Heart left ventricle (tissue), 13 donors: Measurements from ENCODE around the gene IL37.

Source experiments
- POLR2A ChIP-seq, 2 donors: fragments of 450-650 bp; IDR thresholded peaks; one replicate each; pipeline ENCODE4 v1.6.1; 2017; ENCODE audit warnings: antibody characterized with exemption in 2 of 2, mild to moderate bottlenecking in 2 of 2, moderate library complexity in 2 of 2
- TF ChIP-seq, protein P1 (sequence below), 12 donors: fragments of 200-600 bp; sonication (generic) in 4 of 12; IDR thresholded peaks; one replicate each; pipeline versions ENCODE4 v1.5.0 to v1.8.0; 2018 to 2022; ENCODE audit warnings: antibody characterized with exemption in 12 of 12, mild to moderate bottlenecking in 5 of 12
- donor health status: ischemic (EF 13 %, LVEDD 7.1; RV severe dilation, severe dysfunction).
- donor health status: DM: no; HTN: yes; CAD: no.
- donor health status: DM: no; HTN: no; CAD: no.
- donor health status: ischemic (EF 25% LVEDD 6.9; RV normal size, moderate dysfunction).
- donor health status: ischemic (EF 25% LVEDD 5.7; RV mildly dilated, moderate dysfunction).
- donor health status: ischemic (EF 35%, LVEDD 5.7; RV mildly dilated, moderate dysfunction).
- donor health status: nonischemic (EF 11% LVEDD 7.7; RV severe dilation, severe dysfunction).
- donor health status: DM: yes; HTN: yes; CAD: no.
- donor health status: PGD.
- donor health status: ischemic (EF 29% LVEDD 5.4; RV normal size, mild dysfunction).
- donor health status: nonischemic (EF 23%, LVEDD 6.1; RV moderate dilation, normal function).

DNA sequence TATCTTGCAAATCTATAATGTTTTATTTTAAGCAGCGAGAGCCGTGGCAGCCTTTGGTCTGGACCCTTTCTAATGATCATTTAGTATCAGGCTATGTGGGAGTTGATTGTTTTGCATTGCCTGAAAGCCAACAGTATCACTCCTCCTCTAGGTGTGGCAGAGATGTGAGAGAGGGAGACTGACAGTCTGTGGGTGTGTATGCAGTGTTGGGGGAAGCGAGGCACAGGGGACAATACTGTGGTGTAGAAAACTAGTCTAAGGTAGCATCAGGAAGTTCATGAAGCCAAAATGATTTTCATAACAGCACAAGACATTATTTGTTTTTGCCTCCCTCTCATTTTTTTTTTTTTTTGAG, 13.4 kb upstream of the IL37 start:
- no peak for TF ChIP-seq POLR2A (IDR thresholded peaks at IDR 0.05)
- TF ChIP-seq, protein P1, sequence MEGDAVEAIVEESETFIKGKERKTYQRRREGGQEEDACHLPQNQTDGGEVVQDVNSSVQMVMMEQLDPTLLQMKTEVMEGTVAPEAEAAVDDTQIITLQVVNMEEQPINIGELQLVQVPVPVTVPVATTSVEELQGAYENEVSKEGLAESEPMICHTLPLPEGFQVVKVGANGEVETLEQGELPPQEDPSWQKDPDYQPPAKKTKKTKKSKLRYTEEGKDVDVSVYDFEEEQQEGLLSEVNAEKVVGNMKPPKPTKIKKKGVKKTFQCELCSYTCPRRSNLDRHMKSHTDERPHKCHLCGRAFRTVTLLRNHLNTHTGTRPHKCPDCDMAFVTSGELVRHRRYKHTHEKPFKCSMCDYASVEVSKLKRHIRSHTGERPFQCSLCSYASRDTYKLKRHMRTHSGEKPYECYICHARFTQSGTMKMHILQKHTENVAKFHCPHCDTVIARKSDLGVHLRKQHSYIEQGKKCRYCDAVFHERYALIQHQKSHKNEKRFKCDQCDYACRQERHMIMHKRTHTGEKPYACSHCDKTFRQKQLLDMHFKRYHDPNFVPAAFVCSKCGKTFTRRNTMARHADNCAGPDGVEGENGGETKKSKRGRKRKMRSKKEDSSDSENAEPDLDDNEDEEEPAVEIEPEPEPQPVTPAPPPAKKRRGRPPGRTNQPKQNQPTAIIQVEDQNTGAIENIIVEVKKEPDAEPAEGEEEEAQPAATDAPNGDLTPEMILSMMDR (IDR thresholded peaks at IDR 0.05): no peak
